NCI-H146 treated with DMSO at 0.1 percent for 48 hours (cell line): ENCODE results near the gene ANKRD42.
"Not testable (repeated sequence)": the region's sequence is repeated elsewhere in the genome, so short reads cannot be mapped to it uniquely, and the experiment has no call there.

Experiments
- DNase-seq: peaks from one replicate; lab custom pipeline; 2025; ENCODE audit not compliant: unreplicated experiment; lab: John Stamatoyannopoulos, UW

ANKRD42 gene

GRCh38 chr11:83238111-83238510 lies 44.6 kb downstream of the ANKRD42 start:
- DNase-seq: no peak

- DNase-seq: peak; percentile 46
Measured at GRCh38 chr11:83241291-83241946, 47.9 kb downstream of the ANKRD42 start.

DNA sequence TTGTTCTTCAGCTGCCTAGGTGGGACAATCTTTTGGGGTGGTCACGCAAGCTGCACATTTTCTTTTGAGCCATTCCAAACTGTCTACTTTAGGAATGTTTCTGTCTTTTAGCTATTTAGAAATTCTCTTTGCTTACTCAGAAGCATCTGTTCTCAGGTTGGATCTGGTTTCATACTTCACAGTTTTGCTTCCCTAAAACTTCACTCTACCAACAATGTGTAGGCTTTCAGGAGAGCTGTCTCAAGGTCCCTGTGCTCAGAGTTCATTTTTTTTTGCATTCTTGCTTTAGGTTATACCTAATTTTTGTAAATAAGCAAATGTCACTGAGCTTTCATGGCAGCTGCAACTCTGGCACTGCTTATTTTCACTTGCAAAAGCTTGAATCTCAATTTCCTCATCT lies 55.9 kb downstream of the ANKRD42 start:
- DNase-seq: no peak

GRCh38 chr11:83249972-83250593 lies 56.6 kb downstream of the ANKRD42 start:
- no peak for DNase-seq

- DNase-seq: no peak
Measured at GRCh38 chr11:83252266-83252665, 58.8 kb downstream of the ANKRD42 start.

DNA sequence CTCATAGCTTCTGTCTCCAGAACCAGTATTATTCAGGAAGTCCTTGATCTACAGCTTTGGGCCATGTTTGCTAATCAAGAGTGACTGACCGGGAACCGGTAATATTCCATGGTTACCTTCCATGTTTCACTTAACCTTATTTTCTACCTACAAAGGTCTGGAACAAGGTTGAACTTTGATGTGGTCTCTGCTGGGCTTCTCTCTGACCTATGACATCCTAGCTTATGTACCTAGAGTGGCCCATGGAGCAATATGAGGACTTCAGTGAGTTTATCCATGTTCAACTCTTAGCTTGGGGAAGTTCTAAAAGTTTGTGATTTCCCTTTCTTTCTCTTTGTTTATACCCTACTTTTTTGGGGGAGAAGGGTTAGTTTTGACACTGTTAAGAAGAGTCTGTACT lies 59.4 kb downstream of the ANKRD42 start:
- no peak for DNase-seq

DNA sequence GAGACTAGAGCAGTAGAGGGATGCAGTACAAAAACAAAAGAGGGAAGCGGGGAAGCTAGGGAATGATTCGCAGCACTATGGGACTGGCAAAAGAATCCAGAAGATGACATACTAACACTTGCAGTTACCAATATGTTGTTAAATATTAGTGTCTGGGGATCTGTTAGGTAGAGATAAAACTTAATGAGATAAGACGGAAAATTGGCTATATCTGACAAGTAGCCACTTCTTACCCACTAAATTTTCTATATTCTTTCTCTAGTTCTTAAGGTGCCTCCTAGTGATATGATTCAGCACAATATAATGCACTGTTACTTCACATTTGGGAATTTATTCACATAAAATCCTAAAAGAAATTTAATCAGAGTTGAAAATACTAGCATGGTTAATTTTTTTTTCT lies 61.9 kb downstream of the ANKRD42 start:
- no peak for DNase-seq

GRCh38 chr11:83256602-83257340 lies 63.3 kb downstream of the ANKRD42 start:
- DNase-seq: no peak

- DNase-seq: no peak
Measured at GRCh38 chr11:83257761-83258168, 64.3 kb downstream of the ANKRD42 start.

DNA sequence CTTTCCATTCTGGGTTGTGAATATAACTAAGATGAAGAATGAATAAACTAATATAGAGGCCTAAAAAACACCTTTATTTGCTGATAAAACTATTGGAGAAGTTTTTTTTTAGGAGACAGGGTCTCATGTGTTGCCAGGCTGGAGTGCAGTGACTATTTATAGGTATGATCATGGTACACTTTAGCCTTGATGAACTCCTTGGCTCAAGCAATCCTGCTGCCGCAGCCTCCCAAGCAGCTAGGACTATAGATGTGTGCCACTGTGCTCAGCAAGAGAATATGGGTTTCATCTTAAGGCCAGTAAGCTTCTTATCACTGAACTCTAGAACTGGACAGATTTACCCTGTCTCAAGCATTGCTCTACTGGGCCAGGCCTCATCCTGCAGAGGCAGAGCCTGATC lies 66.0 kb downstream of the ANKRD42 start:
- no peak for DNase-seq

DNA sequence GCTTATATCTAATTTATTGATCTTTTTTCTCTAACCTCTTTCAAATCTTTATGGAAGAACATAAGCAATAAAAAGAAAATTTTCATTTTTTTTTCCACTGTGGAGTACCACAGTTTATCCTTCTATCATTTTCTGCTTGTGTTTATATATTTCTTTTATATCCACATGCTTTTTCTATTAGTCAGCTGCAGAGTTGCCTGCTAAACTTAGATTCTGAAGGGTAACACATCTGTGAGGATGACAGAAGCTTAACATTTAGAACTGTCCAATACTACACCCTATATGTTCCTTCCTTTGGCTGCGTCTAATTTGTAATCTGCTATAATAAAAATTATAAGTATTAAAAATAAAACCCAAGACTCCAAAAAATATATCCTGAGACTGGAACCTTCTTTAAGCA lies 71.8 kb downstream of the ANKRD42 start:
- no peak for DNase-seq

DNA sequence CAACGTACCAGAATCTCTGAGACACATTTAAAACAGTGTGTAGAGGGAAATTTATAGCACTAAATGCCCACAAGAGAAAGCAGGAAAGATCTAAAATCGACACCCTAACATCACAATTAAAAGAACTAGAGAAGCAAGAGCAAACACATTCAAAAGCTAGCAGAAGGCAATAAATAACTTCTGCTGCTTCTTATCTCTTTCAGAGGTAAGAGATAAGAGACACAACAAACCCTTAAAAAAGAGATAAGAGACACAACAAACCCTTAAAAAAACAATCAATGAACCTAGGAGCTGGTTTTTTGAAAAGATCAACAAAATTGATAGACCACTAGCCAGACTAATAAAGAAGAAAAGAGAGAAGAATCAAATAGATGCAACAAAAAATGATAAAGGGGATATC lies 75.6 kb downstream of the ANKRD42 start:
- not testable (repeated sequence) for DNase-seq

- not testable (repeated sequence) for DNase-seq
Measured at GRCh38 chr11:83271734-83272133, 78.2 kb downstream of the ANKRD42 start.

- DNase-seq: no peak
Measured at GRCh38 chr11:83272627-83273026, 79.1 kb downstream of the ANKRD42 start.

DNA sequence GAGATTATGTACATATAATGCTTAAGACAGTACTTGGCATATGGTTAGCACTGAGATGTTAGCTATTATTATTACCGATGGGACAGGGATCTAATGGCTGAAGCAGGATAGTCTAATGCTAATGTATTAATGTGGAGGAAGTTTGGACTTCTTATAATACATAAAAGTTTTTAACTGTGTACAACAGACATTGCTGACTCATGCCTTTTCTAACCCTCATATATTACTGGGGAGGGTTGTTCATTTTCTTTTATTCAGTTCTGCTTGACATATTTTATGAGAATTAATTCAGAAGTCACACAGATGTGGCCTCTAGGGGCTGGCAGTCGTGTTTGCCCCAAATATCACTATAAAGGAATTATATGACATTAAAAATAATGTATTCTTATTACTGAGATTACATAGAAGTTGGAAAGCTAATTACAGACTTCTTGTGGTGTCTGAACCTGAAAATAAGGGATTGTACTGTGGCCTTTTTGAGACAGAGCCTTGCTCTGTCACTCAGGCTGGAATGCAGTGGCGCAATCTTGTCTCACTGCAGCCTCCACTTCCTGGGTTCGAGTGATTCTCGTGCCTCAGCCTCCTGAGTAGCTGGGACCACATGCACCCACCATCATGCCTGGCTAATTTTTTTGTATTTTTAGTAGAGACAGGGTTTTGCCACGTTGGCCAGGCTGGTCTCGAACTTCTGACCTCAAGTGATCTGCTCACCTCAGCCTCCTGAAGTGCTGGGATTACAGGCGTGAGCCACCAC lies 82.6 kb downstream of the ANKRD42 start:
- DNase-seq: no peak

DNA sequence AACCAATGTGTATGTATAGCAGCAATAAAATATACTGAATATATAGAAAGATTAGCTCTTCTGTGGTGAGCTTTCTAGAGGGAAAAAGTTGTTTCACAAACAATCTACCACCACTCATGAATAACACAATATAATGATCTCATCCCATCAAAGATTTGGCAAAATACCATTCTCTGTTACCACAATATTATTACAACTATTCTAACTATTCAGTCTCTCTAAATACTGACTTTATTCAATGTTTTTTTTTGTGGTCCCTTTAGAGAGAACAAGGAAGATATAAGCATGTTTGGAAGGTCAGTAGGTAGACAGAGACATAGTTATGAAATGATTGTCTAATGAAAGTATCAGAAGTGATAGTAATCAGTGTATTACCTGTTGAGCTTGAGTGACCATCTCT lies 84.8 kb downstream of the ANKRD42 start:
- DNase-seq: no peak

GRCh38 chr11:83280256-83280655 lies 86.7 kb downstream of the ANKRD42 start:
- DNase-seq: no peak

DNA sequence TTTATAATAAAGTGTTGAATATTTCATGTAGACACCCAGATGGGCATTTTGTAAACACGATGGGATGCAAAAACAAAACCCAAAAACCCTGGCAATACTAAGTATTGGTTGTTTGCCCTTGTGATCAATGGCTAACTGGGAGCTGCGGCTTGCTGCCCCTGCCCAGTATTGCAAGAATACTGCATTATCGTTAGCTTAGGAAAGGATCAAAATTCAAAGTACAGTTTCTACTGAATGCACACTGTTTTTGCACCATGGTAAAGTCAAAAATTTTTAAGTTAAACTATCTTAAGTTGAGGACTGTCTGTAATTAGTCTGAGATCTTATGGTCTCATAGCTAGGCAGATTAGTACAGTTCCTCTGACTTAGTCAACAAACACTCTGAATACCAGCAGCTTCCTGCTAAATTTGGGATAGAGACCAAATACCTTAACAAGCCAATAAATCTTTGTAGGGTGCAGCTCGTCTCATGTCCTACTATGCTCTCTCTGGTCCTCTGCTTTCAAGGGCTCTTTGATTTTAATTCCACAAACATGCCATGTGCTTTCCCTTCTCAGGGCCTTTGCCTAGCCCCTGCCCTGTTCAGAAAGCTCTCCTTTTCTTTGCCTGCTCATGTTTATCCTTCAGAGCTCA lies 88.7 kb downstream of the ANKRD42 start:
- no peak for DNase-seq

- peak; percentile 38 for DNase-seq
Measured at GRCh38 chr11:83284501-83285150, 91.1 kb downstream of the ANKRD42 start.

- no peak for DNase-seq
Measured at GRCh38 chr11:83285151-83285770, 91.7 kb downstream of the ANKRD42 start.
